T-helper 2 cell treated with Interferon-gamma antibody and Interleukin-4, amounts not matched to agents 100 ng/mL and 5 ng/mL, for 36 hours (primary cell): ENCODE results near the gene DET1. TPM values are rescaled to one million over a fixed set of nuclear protein-coding genes. Genes with fewer than 3 reads are reported as not detected.
"Not testable (repeated sequence)": the region's sequence is repeated elsewhere in the genome, so short reads cannot be mapped to it uniquely, and the experiment has no call there.

Experiments used
- intact Hi-C: fragments of 100-400 bp; cut with micrococcal nuclease; formaldehyde crosslinking; loops from one replicate; pipeline ENCODE4 v1.15.1; 2023
- total RNA-seq: library from RNA; stranded (reverse); gene quantifications from 2 replicates; pipeline ENCODE4 v1.2.3, GENCODE V29; 2022

The DET1 gene
- total RNA-seq, 1 donor from 2014 or later = 3.4 TPM

DNA sequence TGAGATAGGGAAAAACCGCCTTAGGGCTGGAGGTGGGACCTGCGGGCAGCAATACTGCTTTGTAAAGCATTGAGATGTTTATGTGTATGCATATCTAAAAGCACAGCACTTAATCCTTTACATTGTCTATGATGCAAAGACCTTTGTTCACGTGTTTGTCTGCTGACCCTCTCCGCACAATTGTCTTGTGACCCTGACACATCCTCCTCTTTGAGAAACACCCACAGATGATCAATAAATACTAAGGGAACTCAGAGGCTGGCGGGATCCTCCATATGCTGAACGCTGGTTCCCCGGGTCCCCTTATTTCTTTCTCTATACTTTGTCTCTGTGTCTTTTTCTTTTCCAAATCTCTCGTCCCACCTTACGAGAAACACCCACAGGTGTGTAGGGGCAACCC, 5.4 kb downstream of the DET1 start:
- intact Hi-C loops = not testable (repeated sequence)

- intact Hi-C loops = not testable (repeated sequence)
Measured at GRCh38 chr15:88540350-88540749, 6.1 kb downstream of the DET1 start.

GRCh38 chr15:88539441-88539840, 7.0 kb downstream of the DET1 start:
- intact Hi-C loops = no loop called here

- intact Hi-C loops = no loop called here
Measured at GRCh38 chr15:88538972-88539371, 7.5 kb downstream of the DET1 start.

DNA sequence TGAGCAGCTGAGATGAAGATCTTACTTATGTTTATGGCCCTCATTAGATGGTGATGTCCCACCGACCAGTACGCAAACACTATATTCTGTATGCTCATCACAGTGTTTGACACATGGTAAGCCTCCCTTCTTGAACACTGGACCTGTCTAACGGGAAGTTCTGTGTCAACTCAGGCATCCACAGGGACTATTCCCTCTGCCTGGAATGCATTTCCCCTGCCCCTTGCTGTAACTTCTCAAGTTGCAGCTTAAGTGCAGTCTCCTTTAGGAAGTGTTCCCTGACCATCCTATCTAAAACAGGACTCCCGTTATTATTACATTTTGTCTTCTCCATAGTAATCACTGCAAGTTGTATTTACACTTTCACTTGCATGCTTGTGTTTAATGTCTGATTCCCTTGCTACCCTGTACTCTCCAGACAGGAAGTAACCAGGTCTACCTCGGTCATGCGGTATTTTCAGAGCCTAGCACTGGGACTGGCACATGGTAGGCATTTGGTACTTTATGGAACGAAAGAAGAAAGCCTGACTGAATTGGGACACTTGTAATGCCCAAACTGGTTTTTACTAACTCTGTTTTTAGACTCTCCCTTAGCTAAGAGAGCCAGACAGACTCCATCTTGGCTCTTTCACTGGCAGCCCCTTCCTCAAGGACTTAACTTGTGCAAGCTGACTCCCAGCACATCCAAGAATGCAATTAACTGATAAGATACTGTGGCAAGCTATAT, 8.7 kb downstream of the DET1 start:
- intact Hi-C loops = no loop called here

GRCh38 chr15:88535607-88536313, 10.7 kb downstream of the DET1 start:
- intact Hi-C loops = no loop called here

GRCh38 chr15:88535100-88535499, 11.4 kb downstream of the DET1 start:
- intact Hi-C loops = no loop called here

- intact Hi-C loops = no loop called here
Measured at GRCh38 chr15:88533376-88533775, 13.1 kb downstream of the DET1 start.

GRCh38 chr15:88529021-88529630, 17.4 kb downstream of the DET1 start:
- intact Hi-C loops = no loop called here

DNA sequence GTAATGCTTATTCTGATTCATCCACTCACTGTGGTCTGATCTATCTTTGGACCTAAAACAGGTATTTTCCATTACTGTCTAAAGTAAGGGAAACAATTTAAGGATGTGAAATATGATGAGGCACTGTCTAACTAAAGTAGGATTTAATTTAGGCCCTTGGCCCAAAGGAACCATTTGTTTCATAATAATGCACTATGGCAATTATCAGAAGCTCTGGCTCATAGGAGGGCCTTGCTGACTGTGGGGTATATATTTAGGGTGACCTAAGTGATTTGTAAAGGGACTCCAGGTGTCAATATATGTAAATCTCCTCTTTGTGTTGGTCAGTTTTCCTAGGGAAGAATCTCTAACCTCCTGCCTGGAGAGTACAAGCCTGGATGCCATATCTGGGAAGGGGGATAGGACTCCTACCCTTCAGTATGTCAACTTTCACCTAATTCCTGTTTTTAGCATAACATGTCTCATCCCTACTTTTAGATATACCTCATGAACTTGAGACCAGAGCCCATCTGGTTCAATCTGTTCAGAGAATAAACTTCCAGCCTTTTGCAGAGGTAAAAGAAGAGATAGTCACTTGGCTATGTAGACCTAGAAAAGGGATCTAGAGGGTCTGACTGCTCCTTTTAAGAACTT, 20.1 kb downstream of the DET1 start:
- intact Hi-C loops = no loop called here

DNA sequence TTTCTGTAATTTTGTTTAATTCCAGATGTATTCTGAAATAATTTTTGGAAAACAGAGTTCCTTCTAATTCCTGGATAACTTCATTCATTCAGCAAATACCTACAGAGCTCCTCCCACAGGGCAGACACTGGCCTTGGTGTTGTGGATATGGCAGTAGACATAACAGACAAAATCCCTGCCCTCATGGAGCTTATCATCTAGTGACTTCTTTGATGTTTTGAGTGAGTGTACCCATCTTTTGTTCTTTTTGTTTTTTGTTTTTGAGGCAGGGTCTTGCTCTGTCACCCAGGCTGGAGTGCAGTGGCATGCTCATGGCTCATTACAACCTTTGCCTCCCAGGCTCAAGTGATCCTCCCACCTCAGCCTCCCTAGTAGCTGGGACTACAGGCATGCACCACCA, 21.1 kb downstream of the DET1 start:
- intact Hi-C loops = no loop called here

DNA sequence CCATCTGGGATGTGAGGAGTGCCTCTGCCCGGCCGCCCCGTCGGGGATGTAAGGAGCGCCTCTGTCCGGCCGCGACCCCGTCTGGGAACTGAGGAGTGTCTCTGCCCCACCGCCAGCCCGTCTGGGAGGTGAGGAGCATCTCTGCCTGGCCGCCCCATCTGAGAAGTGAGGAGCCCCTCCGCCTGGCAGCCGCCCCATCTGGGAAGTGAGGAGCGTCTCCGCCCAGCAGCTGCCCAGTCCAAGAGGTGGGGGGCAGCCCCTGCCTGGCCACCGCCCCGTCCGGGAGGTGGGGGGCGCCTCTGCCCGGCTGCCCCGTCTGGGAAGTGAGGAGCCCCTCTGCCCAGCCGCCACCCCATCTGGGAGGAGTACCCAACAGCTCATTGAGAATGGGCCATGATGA, 22.4 kb downstream of the DET1 start:
- intact Hi-C loops = not testable (repeated sequence)

DNA sequence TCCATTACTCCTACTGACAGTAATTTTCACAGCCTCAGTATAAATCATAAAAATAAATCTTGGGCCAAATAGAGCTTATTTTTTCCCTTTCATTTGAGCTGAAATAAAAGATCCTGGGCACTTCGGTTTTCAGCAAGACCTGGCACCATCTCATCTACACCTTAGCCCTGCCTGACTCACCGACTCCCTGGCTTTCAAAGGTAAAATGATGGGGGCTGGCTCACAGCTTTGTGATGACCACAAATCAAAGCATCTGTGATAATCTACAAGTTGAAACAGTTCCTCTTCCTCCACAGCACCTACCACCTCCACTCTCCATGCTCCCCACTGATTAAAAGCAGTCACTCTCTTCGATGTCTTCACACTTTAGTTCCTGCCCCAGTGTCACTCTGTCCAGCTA, 27.6 kb downstream of the DET1 start:
- intact Hi-C loops = no loop called here

- intact Hi-C loops = no loop called here
Measured at GRCh38 chr15:88513195-88513594, 33.3 kb downstream of the DET1 start.

DNA sequence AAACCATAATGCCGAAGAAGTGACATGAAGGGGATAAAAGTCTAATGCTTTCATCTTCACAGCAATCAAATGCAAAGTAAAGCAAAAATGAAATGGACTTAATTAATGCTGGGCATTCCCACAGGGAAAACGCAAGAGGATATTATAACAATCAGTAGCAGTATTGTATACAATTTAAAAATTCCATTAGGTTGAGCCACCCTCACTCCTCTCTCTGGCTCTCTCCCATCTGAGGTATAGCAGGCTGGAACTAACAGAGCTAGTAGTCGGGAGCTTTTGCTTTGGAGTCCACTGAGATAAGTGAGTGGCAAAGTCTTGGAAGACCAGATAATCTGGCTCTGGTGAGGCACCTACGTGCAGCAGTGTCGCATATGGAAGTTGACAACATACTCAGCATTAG, 33.9 kb downstream of the DET1 start:
- intact Hi-C loops = no loop called here

DNA sequence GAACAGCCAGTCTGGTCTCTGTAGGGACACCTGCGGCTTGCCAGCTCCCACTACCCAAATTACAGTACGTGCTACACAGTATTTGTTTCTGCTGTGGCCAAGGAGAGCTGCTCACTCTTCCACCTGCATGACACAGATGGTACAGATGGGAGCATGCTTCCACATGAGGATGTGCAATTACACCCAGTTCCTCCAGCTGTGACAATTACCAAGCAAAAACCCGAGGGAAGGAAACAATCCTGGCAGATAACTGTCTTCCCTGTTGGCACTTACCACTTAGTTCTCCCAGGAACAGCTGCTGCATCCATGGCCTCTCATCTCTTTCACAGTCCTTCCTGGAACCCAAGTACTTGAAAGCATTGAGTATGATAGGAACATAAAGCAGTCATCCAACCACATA, 34.4 kb downstream of the DET1 start:
- intact Hi-C loops = no loop called here

DNA sequence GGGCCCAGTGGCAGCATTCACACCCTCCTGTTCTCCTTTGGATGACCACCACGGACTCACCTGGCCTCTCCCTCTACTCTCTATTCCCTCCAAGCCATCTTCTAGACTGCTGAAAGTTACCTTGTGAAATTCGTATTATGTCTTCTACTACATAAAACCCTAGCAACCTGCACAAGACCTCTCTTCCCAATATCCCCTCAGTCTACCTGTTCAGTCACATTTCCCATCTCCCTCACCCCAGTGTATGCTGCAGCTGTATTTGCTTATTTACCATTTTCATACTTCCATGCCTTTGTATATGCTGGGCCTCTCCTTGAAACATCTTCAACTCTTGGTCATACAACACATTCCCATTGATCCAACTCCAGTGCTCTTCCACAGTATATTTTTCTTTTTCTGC, 35.3 kb downstream of the DET1 start:
- intact Hi-C loops = no loop called here

- intact Hi-C loops = no loop called here
Measured at GRCh38 chr15:88509964-88510363, 36.5 kb downstream of the DET1 start.

DNA sequence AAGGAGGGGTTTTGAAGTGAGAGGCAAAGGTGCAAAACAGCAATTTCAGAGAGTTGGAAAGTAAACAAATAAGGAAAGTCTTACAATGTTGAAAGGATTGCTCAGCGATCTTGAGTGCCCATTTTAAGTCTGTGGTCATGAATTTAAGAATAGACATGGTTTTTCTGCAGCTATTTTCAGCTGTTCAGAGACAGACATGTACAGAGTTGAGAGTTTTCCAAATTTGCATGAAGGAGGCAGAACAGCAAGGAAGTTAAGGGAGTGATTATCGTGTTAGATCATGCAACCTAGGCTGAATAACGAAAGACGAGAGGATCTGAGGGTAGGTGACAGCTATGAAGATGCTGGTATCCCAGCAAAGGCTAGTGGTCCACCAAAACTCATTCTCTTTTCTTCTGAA, 37.2 kb downstream of the DET1 start:
- intact Hi-C loops = no loop called here

- intact Hi-C loops = no loop called here
Measured at GRCh38 chr15:88506628-88507027, 39.9 kb downstream of the DET1 start.

DNA sequence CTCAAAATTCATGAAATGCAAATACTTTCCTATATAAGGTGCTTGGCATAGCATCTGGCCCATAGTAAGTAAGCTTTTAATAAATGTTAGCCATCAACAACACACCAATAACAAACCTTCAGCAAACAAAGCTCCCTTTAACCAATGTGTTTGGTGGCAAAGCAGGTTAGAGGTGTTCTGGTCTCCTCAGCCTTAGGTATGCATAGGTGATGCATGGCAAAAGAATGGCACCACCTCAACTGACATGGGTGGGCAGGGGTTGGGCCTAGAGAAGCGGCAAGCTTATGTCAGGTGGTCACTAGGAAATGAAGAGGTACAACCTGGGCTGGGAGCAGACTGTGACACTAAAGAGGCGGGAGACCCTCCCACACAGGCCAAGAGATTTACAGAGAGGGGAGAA, 40.8 kb downstream of the DET1 start:
- intact Hi-C loops = no loop called here

- intact Hi-C loops = no loop called here
Measured at GRCh38 chr15:88504445-88504844, 42.0 kb downstream of the DET1 start.
